ENCODE measurements around the gene STARD13.

The STARD13 gene

GRCh38 chr13:33326246-33326645 is 40.7 kb upstream of the STARD13 start:
- no peak for DNase-seq
- Mint-ChIP-seq H3K4me3 (no peak overlapping the region), H3K9me3 (no peaks in the 10 kb centered on the region), H3K4me1 (peaks cover 7% of the 10 kb centered on the region), H3K27ac (peak overlapping the region; percentile 84), H3K27me3 (ENCODE audit: low read depth, poor library complexity) (peaks cover 53% of the 10 kb centered on the region), H3K36me3 (ENCODE audit: low read depth) (no peaks in the 10 kb centered on the region)
- TF ChIP-seq, protein P1, sequence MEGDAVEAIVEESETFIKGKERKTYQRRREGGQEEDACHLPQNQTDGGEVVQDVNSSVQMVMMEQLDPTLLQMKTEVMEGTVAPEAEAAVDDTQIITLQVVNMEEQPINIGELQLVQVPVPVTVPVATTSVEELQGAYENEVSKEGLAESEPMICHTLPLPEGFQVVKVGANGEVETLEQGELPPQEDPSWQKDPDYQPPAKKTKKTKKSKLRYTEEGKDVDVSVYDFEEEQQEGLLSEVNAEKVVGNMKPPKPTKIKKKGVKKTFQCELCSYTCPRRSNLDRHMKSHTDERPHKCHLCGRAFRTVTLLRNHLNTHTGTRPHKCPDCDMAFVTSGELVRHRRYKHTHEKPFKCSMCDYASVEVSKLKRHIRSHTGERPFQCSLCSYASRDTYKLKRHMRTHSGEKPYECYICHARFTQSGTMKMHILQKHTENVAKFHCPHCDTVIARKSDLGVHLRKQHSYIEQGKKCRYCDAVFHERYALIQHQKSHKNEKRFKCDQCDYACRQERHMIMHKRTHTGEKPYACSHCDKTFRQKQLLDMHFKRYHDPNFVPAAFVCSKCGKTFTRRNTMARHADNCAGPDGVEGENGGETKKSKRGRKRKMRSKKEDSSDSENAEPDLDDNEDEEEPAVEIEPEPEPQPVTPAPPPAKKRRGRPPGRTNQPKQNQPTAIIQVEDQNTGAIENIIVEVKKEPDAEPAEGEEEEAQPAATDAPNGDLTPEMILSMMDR (IDR thresholded peaks at IDR 0.05), result no peak

DNA sequence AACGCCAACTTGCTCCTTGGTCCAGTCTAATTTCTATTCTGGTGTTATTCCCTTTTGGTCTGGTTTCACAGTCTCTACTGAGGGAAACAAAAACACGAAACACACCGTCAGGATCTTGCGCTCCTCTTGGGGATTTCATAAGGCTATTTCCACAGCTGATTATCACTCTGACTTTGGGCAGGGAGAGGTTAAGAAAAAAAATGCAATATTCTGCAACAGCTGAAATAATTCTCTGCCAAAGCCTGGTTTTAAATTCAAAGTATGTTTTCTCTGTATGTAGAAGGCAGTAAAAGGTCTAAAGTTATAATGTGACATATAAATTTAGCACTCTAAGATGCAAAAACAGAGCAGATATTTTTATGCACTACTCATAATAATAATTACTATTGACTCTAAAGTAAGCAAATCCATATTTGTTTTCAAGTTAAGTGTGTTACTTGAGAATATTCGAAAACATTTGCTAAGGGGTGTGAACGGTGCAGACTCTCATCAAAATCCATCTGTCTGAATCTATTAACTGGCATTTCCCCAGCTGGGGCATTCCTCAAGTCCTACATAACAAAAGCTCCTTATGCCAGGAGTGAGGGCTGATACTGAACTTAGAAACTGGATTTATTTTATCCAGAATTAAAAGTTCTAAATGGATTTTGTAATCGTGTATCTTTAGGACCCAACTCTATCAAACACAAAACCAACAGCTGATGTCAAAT is 38.4 kb upstream of the STARD13 start:
- H3K36me3 Mint-ChIP-seq (ENCODE audit: low read depth), result no peaks in the 10 kb centered on the region
- DNase-seq, result no peak
- no peak overlapping the region for H3K27ac Mint-ChIP-seq
- TF ChIP-seq, protein P1 (IDR thresholded peaks at IDR 0.05), result no peak
- H3K27me3 Mint-ChIP-seq (ENCODE audit: low read depth, poor library complexity), result peaks cover 39% of the 10 kb centered on the region
- peaks cover under 1% of the 10 kb centered on the region for H3K9me3 Mint-ChIP-seq
- H3K4me3 Mint-ChIP-seq, result no peak overlapping the region
- peaks cover 7% of the 10 kb centered on the region for H3K4me1 Mint-ChIP-seq

DNA sequence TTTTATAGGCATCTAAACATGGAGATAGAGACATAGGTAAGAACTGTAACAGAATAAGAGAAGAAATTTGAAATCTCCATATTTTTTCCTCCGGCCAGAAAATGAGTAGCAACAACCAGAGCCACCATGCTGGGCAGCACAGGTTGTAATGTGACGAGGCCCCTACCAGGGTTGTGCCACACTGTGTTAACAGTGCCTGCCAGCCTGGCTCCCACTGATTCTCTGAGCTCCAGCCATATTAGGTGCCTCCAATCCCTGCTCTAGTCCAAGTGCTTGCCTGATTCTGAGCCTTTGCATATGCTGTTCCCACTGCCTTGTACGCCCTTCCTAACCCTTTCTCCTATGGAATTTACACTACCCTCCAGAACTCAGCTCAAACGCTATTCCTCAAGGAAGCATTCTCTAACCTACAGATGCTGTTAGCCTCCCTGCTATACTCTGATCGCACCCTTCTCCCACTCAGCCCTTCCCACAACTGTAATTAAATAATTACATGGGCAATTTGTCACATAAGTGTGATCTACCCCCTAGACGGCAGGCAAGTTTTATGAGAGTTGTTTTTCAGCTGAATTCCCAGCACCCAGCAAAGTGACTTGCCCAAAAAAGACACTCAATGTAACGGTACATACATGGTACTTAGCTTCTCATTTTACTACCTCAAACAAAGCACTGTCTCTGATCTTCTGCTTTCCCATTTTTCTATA is 37.6 kb upstream of the STARD13 start:
- Mint-ChIP-seq H3K9me3 (peaks cover 9% of the 10 kb centered on the region), H3K4me1 (peaks cover 7% of the 10 kb centered on the region), H3K4me3 (no peak overlapping the region), H3K27ac (no peak overlapping the region), H3K27me3 (ENCODE audit: low read depth, poor library complexity) (peaks cover 36% of the 10 kb centered on the region), H3K36me3 (ENCODE audit: low read depth) (no peaks in the 10 kb centered on the region)
- no peak for DNase-seq
- TF ChIP-seq, protein P1 (IDR thresholded peaks at IDR 0.05), result no peak

DNA sequence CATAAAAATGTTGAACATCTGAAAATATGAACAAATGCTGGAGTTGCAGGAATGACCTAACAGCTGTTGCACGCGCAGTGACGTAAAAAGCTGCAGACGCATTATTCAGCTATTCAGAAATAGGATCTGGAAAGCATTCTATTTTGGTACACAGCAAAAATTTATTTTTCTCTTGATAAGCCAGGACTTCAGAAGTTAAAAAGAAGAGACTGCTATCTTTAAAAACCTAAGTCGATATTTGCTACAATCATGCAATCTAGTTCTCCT is 36.9 kb upstream of the STARD13 start:
- Mint-ChIP-seq H3K4me3 (no peak overlapping the region), H3K36me3 (ENCODE audit: low read depth) (no peaks in the 10 kb centered on the region), H3K9me3 (peaks cover 10% of the 10 kb centered on the region), H3K4me1 (peaks cover 7% of the 10 kb centered on the region), H3K27ac (no peak overlapping the region), H3K27me3 (ENCODE audit: low read depth, poor library complexity) (peaks cover 35% of the 10 kb centered on the region)
- TF ChIP-seq, protein P1 (IDR thresholded peaks at IDR 0.05), result no peak
- no peak for DNase-seq

DNA sequence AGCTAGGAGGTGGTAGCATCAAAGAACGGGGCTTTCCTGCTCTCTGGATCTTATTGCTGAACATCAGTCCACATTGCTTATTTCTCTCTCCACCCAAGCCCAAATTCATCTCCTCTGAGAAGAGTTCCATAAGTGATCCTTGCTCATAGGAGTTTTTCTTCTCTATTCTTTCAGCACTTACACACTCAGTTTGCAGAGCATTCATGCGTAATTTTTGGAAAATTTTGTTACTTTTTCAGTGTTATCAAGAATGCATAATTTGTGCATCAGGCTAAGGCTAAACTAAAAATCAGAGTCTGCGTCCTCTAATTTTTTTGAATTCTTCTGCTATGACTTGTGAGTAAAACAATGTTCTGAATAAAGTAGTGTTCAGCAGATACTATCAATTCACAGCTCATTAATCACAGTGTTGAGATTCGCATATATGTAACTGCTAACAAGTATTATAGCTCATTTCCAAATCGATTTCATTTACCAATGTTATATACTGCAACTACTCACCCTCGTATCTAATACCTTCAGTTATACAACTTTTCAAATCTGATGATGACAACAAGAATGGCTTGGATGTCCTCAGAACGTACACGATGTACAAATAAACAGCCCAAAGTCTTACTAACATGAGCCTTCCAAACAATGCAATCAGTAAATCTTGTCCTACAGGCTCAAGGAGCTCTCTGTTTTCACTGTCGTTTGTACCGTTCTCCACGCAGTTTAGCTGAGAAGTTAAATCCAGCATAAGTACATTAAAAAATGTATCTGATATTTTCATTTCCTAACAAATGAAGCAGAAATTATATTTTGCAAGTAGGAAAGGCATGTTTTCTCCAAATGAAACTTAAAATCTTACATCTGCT is 36.4 kb upstream of the STARD13 start:
- no peak for DNase-seq
- H3K4me1 Mint-ChIP-seq, result peaks cover 7% of the 10 kb centered on the region
- H3K36me3 Mint-ChIP-seq (ENCODE audit: low read depth), result no peaks in the 10 kb centered on the region
- no peak overlapping the region for H3K27ac Mint-ChIP-seq
- peaks cover 10% of the 10 kb centered on the region for H3K9me3 Mint-ChIP-seq
- no peak overlapping the region for H3K4me3 Mint-ChIP-seq
- TF ChIP-seq, protein P1 (IDR thresholded peaks at IDR 0.05), result no peak
- H3K27me3 Mint-ChIP-seq (ENCODE audit: low read depth, poor library complexity), result peaks cover 40% of the 10 kb centered on the region

Measured in nephron progenitor cell (in vitro differentiated cells).